SKM-1 treated with dmso at 0.1 percent for 144 hours (cell line): Measurements from ENCODE around the gene ACSL3.
"Not testable (repeated sequence)": the region's sequence is repeated elsewhere in the genome, so short reads cannot be mapped to it uniquely, and the experiment has no call there.

ENCODE experiments used
- DNase-seq: peaks from one replicate; lab custom pipeline; 2025; ENCODE audit not compliant: unreplicated experiment; lab: John Stamatoyannopoulos, UW

ACSL3 gene

GRCh38 chr2:222907790-222908441, 47.1 kb downstream of the ACSL3 start:
- DNase-seq = no peak

GRCh38 chr2:222909286-222909685, 48.5 kb downstream of the ACSL3 start:
- DNase-seq = no peak

GRCh38 chr2:222912117-222912516, 51.3 kb downstream of the ACSL3 start:
- peak; percentile 97 for DNase-seq

GRCh38 chr2:222912776-222913175, 51.9 kb downstream of the ACSL3 start:
- DNase-seq = no peak

- DNase-seq = no peak
Observed at GRCh38 chr2:222915092-222915957, 54.5 kb downstream of the ACSL3 start.

GRCh38 chr2:222916229-222917197, 55.7 kb downstream of the ACSL3 start:
- no peak for DNase-seq

GRCh38 chr2:222917212-222917611, 56.4 kb downstream of the ACSL3 start:
- not testable (repeated sequence) for DNase-seq

- no peak for DNase-seq
Observed at GRCh38 chr2:222919841-222920526, 59.1 kb downstream of the ACSL3 start.

GRCh38 chr2:222920657-222921186, 59.9 kb downstream of the ACSL3 start:
- DNase-seq = no peak

GRCh38 chr2:222922019-222922800, 61.4 kb downstream of the ACSL3 start:
- DNase-seq = no peak

- DNase-seq = no peak
Observed at GRCh38 chr2:222926915-222927314, 66.1 kb downstream of the ACSL3 start.

- no peak for DNase-seq
Observed at GRCh38 chr2:222927600-222927999, 66.8 kb downstream of the ACSL3 start.

GRCh38 chr2:222928335-222928734, 67.5 kb downstream of the ACSL3 start:
- no peak for DNase-seq

GRCh38 chr2:222930862-222931261, 70.0 kb downstream of the ACSL3 start:
- DNase-seq = no peak

GRCh38 chr2:222931659-222932058, 70.8 kb downstream of the ACSL3 start:
- DNase-seq = no peak

GRCh38 chr2:222933458-222933857, 72.6 kb downstream of the ACSL3 start:
- no peak for DNase-seq

GRCh38 chr2:222935688-222936298, 75.0 kb downstream of the ACSL3 start:
- DNase-seq = no peak

GRCh38 chr2:222936705-222937104, 75.9 kb downstream of the ACSL3 start:
- DNase-seq = no peak

- DNase-seq = no peak
Observed at GRCh38 chr2:222938327-222938726, 77.5 kb downstream of the ACSL3 start.
